ENCODE measurements around the gene MOCS3.

MOCS3 gene

DNA sequence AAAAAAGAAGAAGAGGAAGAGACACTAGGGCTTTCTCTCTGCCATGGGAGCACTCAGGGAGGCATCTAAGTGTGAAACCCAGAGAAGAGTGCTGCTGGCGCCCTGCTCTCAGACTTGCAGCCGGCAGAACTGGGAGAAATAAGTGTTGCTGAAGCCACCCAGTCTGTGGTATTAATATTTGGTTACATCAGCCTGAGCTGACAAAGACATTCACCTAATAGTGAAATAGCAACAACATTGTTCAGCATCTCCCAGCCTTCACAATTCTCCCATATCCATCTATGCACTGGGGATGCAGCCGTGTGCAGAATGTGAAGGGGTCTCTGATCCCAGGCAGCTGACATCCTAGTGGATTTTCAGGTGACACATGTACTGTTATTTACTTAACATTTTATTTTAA is 52.3 kb downstream of the MOCS3 start:
- no peak for DNase-seq (ENCODE audit: extremely low read depth in 1 of 2, low read depth in 1 of 2)

DNA sequence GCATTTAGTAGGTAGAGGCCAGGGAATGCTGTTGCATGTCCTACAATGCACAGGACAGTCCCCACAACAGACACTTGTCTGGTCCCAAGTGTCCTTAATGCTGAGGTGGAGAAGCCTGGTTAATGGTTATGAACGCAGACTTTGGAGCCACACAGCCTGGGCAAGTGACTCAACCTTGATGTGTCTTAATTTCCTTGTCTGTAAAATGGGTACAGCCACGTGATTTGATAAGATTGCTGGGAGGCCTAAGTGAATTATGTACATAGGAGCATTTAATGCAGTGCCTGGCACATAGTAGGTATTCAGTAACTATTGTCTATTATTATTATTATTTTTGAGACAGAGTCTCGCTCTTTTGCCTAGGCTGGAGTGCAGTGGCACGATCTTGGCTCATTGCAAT is 52.9 kb downstream of the MOCS3 start:
- DNase-seq (ENCODE audit: extremely low read depth in 1 of 2, low read depth in 1 of 2), result no peak

DNA sequence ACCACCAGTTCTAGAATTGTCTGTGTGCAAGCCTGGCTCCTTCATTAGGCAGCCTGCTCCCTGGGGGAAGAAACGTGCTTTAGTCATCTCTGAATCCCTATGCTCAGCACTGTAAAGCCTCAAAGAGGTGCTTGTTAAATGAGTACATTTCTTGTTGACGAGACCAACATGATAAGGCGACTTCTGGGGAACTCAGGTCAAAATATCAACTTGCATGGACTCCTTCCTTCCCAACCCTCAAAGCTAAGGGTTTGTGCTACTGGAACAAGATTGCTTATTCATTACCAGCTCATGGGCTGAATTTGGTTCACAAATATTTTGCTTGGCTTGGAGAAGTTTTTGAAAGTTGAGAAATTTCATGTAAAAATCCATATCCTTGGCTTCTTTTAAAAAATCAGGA is 53.7 kb downstream of the MOCS3 start:
- no peak for DNase-seq (ENCODE audit: extremely low read depth in 1 of 2, low read depth in 1 of 2)
